Stimulated activated CD8-positive, alpha-beta memory T cell treated with anti-CD3 and anti-CD28 coated beads, Interleukin-4, amount 100 ng/mL, for 4 hours (primary cell): ENCODE measurements around the gene HS6ST1.
A peak's percentile ranks its signal among the peaks of the same experiment; 100 is the strongest.

Source experiments
- DNase-seq, 2 donors: peaks; one replicate each; pipeline ENCODE4 v3.0.0-alpha.2; 2020; ENCODE audit warnings: low read depth in 2 of 2, low spot score in 1 of 2

HS6ST1 gene

DNA sequence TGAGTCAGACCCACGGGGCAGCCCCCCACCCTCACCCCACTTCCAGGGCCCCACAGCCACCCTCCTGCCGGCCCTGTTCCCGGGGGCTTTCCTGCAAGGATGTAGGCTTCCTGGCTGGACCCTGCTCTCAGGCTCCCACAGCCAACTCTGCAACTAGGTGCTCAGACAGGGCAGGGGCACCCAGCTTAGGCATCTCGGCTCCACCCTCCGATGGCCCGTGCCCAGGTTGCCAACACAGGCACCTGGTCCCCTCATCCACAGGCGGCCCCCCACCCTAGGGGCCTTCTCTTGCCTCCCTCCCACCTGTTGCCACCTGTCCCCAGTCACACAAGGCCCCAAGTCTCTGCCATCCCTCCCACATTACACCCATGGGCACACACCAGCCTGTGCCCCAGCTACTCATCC is 34.6 kb downstream of the HS6ST1 start:
- no peak for DNase-seq

DNA sequence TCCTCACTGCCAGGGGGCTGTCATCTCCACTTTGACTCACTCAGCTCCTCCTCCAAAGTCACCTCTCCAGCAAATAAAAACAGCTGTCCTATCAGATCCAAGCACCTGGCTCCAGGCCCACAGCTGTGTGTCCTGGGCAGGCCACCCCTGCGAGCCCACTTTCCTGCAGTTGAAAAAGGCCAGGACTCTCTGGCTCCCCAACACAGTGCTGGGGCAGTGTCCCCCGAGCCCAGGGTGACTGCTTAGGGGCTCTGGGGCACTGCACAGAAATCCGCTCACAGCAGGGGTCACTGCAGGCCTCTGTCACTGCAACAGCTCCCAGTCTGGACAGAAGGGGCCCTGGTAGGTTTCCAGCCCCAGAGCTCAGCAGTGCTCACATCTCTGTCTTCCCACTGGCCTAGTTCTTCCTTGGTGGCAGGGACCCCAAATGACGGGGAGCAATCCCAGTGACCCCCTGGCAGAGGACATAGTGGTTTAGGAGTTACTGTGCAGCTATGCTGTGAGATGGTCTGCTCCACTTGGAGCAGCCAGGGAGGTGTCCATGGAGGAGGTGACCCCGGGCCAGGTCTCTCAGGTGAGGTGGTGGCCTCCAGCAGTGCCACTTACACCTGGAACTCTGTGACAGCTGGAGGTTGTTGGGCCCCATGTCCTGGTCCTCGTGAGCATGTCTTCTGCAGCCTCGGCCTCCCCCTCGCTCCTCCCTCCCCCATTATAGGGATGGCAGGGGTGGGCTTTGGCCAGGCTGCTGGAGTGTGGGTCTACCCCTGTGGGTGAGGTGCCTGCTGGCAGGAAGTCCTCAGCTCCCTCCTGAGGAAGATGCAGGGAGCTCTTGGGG is 35.5 kb downstream of the HS6ST1 start:
- no peak for DNase-seq

GRCh38 chr2:128282246-128282975 is 36.3 kb downstream of the HS6ST1 start:
- no peak for DNase-seq

DNA sequence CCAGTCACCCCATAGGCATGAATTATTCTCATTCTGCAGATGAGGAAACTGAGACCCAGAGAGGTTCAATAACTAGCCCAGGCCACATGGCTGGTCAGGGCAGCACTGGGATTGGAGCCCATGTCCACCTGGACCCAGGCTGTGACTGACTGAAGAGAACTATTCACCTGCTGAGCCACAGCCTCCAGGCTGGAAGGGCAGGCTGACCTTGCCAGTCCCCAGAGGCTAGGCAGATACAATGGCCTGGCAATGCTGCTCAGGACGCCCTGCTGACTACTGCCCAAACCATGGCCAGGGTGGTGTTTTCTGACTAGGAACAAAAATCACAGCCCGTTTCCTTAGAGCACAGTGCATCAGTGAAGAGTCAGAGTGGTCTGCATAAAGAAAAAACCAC is 36.8 kb downstream of the HS6ST1 start:
- DNase-seq: no peak

- DNase-seq: no peak
Observed at GRCh38 chr2:128280901-128281321, 37.8 kb downstream of the HS6ST1 start.

DNA sequence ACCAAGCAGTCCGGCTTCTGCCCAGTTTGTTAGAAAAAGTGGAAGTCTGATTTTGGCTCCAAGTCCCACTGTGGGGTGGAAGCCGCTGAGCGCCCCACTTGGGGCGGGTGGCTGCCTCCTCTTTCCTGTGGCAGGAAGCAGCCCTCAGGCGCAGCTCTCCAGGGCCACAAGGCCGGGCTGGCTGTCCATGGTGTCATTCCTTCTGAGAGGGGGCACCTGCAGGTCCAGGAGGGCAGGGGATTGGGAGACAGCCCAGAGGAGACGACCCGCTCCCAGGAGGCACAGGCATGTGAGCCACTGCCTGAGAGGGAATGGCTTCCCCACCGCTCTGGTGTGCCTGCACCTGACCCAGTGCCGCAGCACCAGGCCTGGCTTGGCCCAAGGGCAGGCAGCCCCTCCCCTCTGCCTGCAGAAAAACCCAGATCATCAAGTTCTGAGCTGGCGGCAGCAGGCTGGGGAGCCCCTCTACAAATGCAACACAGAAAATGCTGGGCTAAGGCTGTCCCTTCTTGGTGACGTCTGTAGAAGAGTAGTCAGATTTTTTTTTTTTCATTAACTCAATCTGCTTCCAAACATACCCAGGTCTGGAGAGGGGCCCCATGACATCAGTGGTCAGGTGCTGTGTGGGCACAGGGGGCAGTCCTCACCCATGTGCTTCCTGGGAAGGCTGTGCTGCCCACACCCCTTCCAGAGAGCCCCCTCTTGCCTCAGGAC is 38.4 kb downstream of the HS6ST1 start:
- no peak for DNase-seq

DNA sequence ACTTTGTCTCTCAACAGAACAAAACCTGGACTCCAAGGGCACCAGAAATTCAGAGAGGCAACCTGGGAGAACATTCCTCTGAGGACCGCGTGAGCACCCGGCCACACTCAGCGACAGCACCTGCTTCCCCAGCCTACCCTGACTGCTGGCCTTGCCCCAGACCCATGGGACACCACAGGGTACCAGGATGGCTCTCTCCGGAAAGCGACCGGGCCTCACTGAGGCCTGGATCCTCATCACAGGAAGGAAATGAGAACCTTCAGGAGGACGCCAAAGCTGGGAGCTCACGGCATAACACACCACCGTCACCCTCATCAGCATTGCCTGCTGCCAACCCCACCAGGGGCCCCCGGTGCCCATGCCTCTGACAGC is 38.9 kb downstream of the HS6ST1 start:
- DNase-seq: no peak

DNA sequence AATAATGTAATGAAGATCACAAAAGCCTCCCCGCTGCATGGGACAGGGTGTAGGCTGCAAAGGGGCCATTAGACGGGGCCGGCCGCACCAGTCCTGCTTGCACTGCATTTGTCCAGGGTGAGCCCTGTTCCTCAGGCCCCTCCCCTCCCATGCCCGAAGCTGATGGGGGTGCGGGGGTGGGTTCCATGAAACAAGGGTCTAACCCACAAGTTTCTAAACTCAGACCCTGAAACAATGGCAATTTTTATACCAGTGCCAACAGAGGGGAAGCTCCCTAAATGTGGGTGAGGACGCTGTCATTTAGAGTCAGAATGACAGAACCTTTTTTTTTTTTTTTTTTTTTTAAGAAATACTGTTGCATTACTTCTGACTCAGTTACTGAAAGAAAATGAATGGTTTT is 39.7 kb downstream of the HS6ST1 start:
- DNase-seq: no peak

DNA sequence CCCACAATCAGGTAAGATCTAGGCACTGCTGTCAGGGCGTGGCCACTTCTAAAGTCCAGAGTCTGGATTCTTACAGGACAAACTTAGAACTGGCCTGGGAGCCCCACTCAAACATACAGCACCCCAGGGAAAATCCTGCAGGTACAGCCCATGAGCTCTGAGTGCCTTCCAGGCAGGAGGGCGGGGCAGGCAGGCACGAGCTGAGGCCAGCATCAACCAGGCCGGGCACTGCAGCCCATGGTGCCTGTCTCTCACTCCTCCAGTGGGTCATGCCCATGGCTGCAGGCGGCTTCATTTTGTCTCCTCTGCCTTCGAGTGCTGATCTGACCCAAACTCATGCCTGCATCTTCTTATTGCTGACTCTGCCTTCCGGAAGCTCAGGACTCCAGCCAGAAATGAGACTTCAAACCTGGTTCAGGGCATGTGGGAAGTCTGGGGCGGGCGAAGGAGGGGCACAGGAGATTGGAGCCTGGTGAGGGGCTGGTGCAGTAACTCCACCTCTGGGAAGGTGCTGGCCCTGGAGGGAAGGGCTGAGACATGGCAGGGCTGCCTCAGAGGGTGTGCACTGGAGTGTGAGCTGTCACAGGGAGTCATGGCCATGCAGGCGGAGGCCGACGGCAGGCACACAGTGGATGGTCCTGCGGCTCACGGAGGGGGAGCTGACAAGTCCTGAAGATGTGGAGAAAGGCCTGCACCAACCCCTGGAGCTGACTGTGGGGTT is 40.5 kb downstream of the HS6ST1 start:
- no peak for DNase-seq

- DNase-seq: no peak
Observed at GRCh38 chr2:128276878-128277675, 41.6 kb downstream of the HS6ST1 start.

GRCh38 chr2:128275498-128276045 is 43.1 kb downstream of the HS6ST1 start:
- DNase-seq: no peak

DNA sequence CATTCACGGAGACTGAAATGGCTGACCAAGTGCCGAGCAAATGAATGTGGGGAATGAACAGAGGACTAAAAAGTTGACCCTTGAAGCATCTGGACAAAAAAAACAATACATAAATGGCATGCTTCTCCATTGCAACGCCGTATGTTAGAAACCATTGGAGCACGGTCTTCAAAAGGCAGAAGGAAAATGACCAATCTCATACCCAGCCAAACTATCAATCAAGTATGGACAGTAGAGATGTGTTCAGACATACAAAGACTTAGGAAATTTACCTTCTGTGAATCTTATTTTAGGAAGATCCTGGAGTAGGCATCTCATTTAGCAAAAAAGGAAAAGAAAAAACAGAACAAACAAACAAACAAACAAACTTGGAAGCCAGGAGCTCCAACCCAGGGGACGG is 44.5 kb downstream of the HS6ST1 start:
- no peak for DNase-seq

DNA sequence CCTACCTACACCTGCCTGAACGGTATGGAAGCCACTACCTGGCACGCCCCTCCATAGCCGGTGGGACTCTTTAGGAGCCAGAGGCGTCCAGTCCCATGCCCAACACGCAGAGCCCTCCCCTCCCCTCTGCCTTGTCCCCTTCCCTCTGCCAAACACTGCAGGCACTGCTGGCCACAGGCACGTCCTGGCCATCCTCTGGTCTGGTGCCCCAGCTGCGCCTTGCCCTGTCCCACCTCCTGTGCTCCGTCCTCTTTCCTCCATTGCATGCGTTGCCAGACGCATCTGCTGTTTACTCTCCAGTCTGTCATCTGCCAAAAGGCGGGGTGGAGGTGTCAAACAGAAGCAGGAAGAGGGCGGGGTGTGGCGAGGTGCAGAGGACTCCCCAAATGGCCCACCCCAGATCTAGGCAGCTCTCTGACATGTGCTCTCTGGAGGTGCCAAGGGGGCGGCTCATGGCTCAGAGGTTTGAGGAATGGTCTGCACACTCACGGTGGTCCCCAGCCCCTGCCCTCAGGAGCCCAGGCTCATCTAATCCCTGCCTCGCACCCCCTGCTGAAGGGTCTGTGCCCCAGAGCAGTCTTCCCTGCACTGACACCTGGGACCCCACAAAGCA is 45.1 kb downstream of the HS6ST1 start:
- DNase-seq: peak in 1 of 2 donors; percentile 26

- no peak for DNase-seq
Observed at GRCh38 chr2:128272601-128273468, 45.8 kb downstream of the HS6ST1 start.

- no peak for DNase-seq
Observed at GRCh38 chr2:128271911-128272600, 46.6 kb downstream of the HS6ST1 start.

DNA sequence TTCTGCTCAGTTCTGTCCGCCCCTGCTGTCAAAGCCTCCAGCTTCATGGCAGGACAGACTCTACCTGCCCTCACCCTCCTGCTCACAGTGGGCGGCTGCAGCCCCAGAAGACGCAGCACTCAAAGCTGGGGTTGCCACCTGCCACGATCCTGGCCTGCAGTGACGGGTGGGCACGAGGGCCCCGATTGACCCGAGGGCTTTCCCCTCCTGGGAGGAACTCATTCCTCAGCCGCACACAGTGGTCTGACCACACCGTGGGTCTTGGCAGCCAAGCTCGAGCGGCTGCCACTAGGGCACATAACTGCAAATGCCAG is 47.1 kb downstream of the HS6ST1 start:
- no peak for DNase-seq

- no peak for DNase-seq
Observed at GRCh38 chr2:128270672-128271596, 47.7 kb downstream of the HS6ST1 start.
